ENCODE measurements around the gene LRRC75A. TPM values are rescaled to one million over a fixed set of nuclear protein-coding genes. Genes with fewer than 3 reads are reported as not detected.

LRRC75A gene
- total and polyA plus RNA-seq, 2 of the 13 experiments (the other 11 are each of a cell fraction or from before 2014, with no cell fraction given) = 0.03 TPM; not detected in 1

GRCh38 chr17:16415031-16415924 is 76.7 kb downstream of the LRRC75A start, which contains the start of gene TRPV2 (continued):
- TF ChIP-seq CEBPZ (IDR thresholded peaks at IDR 0.05; ENCODE audit: low read length) = no peak
- 0 out of 2 replicates have a peak, but pooled peaks have one; percentile 35 for TF ChIP-seq RBFOX2 (IDR thresholded peaks at IDR 0.05; ENCODE audit: low read depth, low read length)
- peak; percentile 4 for TF ChIP-seq PAXIP1 (CRISPR knock-in tag; conservative IDR thresholded peaks at IDR 0.05)
- no peak for TF ChIP-seq DNMT3B (CRISPR knock-in tag; conservative IDR thresholded peaks at IDR 0.05)
- TF ChIP-seq ZNF350 (CRISPR knock-in tag; IDR thresholded peaks at IDR 0.05; ENCODE audit: borderline replicate concordance, low read depth) = no peak
- no peak for TF ChIP-seq CBX2 (IDR thresholded peaks at IDR 0.05; ENCODE audit: low read depth, low read length)
- TF ChIP-seq CBX2 (CRISPR knock-in tag; IDR thresholded peaks at IDR 0.05; ENCODE audit: low read depth) = no peak
- TF ChIP-seq SAP130 (CRISPR knock-in tag; IDR thresholded peaks at IDR 0.05; ENCODE audit: low read depth) = peak; percentile 78
- no peak for TF ChIP-seq MED13 (CRISPR knock-in tag; IDR thresholded peaks at IDR 0.05)
- TF ChIP-seq ZBTB38 (CRISPR knock-in tag; IDR thresholded peaks at IDR 0.05) = peak; percentile 14; the same call in 1 of the 2 replicates
- no peak for TF ChIP-seq ZBTB34 (CRISPR knock-in tag; IDR thresholded peaks at IDR 0.05)
- 0 out of 2 replicates have a peak, but pooled peaks have one; percentile 29 for TF ChIP-seq ZNF710 (CRISPR knock-in tag; IDR thresholded peaks at IDR 0.05; ENCODE audit: borderline replicate concordance)
- no peak for TF ChIP-seq ZSCAN29 (CRISPR knock-in tag; conservative IDR thresholded peaks at IDR 0.05)
- no peak for TF ChIP-seq ZNF747 (CRISPR knock-in tag; IDR thresholded peaks at IDR 0.05; ENCODE audit: borderline replicate concordance)
- 0 out of 2 replicates have a peak, but pooled peaks have one; percentile 40 for TF ChIP-seq GLI4 (CRISPR knock-in tag; IDR thresholded peaks at IDR 0.05; ENCODE audit: borderline replicate concordance)
- peak in 1 of 2 experiments; percentile 24; a peak in 1 of 4 replicates for TF ChIP-seq KLF16 (CRISPR knock-in tag; IDR thresholded peaks at IDR 0.05)
- TF ChIP-seq ZFP36L1 (CRISPR knock-in tag; IDR thresholded peaks at IDR 0.05) = no peak
